ENCODE measurements around the gene AP2S1.

AP2S1 gene

GRCh38 chr19:46821512-46822409 is 28.9 kb downstream of the AP2S1 start:
- Histone ChIP-seq H3K4me3 (ENCODE audit: low read length) (no peak overlapping the region), H3K4me2 (ENCODE audit: low read length) (peak overlapping the region; percentile 55), H3K9me2 (replicated peaks; ENCODE audit: control insufficient read depth, low read length) (no peaks in the 10 kb centered on the region), H3K9me3 (ENCODE audit: control insufficient read depth, insufficient read depth, low read length) (no peaks in the 10 kb centered on the region), H3K36me3 (ENCODE audit: control insufficient read depth, low read length) (no peaks in the 10 kb centered on the region), H3K27ac (ENCODE audit: low read depth, low read length) (peak overlapping the region; percentile 49), H4K20me1 (ENCODE audit: control insufficient read depth, insufficient read depth, low read depth, low read length) (no peaks in the 10 kb centered on the region), H3F3A (ENCODE audit: control insufficient read depth, insufficient read depth) (peaks cover 4% of the 10 kb centered on the region; the same call in 1 of the 2 replicates), H3K4me1 (ENCODE audit: control insufficient read depth, low read length) (peaks cover 46% of the 10 kb centered on the region), H3K27me3 (ENCODE audit: control insufficient read depth, low read length) (no peaks in the 10 kb centered on the region), H3K79me2 (ENCODE audit: control insufficient read depth, low read length) (no peaks in the 10 kb centered on the region)
- no peak for TF ChIP-seq EZH2phosphoT487 (IDR thresholded peaks at IDR 0.05; ENCODE audit: borderline replicate concordance, low read length)

- H3K4me2 ChIP-seq (ENCODE audit: low read length): no peak overlapping the region
- no peaks in the 10 kb centered on the region for H3K9me3 ChIP-seq (ENCODE audit: control insufficient read depth, insufficient read depth, low read length)
- no peak overlapping the region for H3K4me3 ChIP-seq (ENCODE audit: low read length)
- H4K20me1 ChIP-seq (ENCODE audit: control insufficient read depth, insufficient read depth, low read depth, low read length): no peaks in the 10 kb centered on the region
- H3K9me2 ChIP-seq (replicated peaks; ENCODE audit: control insufficient read depth, low read length): no peaks in the 10 kb centered on the region
- peaks cover 21% of the 10 kb centered on the region for H3K4me1 ChIP-seq (ENCODE audit: control insufficient read depth, low read length)
- H3K36me3 ChIP-seq (ENCODE audit: control insufficient read depth, low read length): no peaks in the 10 kb centered on the region
- peaks cover 4% of the 10 kb centered on the region; the same call in 1 of the 2 replicates for H3F3A ChIP-seq (ENCODE audit: control insufficient read depth, insufficient read depth)
- 0 out of 2 replicates have a peak, but pooled peaks cover 1% of the 10 kb centered on the region for H3K27me3 ChIP-seq (ENCODE audit: control insufficient read depth, low read length)
- no peaks in the 10 kb centered on the region for H3K79me2 ChIP-seq (ENCODE audit: control insufficient read depth, low read length)
- TF ChIP-seq EZH2phosphoT487 (IDR thresholded peaks at IDR 0.05; ENCODE audit: borderline replicate concordance, low read length) (no peak), CTCF (IDR thresholded peaks at IDR 0.05; ENCODE audit: low read depth, low read length, poor library complexity, severe bottlenecking) (no peak)
- no peak overlapping the region for H3K27ac ChIP-seq (ENCODE audit: low read depth, low read length)
These were observed 31.8 kb downstream of the AP2S1 start for GRCh38 chr19:46818812-46819211.

GRCh38 chr19:46815833-46816627 is 34.6 kb downstream of the AP2S1 start:
- Histone ChIP-seq H4K20me1 (ENCODE audit: control insufficient read depth, insufficient read depth, low read depth, low read length) (no peaks in the 10 kb centered on the region), H3F3A (ENCODE audit: control insufficient read depth, insufficient read depth) (peaks cover 4% of the 10 kb centered on the region; the same call in 1 of the 2 replicates), H3K27me3 (ENCODE audit: control insufficient read depth, low read length) (0 out of 2 replicates have a peak, but pooled peaks cover 5% of the 10 kb centered on the region), H3K4me3 (ENCODE audit: low read length) (no peak overlapping the region), H3K4me1 (ENCODE audit: control insufficient read depth, low read length) (peaks cover 5% of the 10 kb centered on the region), H3K79me2 (ENCODE audit: control insufficient read depth, low read length) (no peaks in the 10 kb centered on the region), H3K9me3 (ENCODE audit: control insufficient read depth, insufficient read depth, low read length) (no peaks in the 10 kb centered on the region), H3K36me3 (ENCODE audit: control insufficient read depth, low read length) (no peaks in the 10 kb centered on the region), H3K27ac (ENCODE audit: low read depth, low read length) (no peak overlapping the region), H3K9me2 (replicated peaks; ENCODE audit: control insufficient read depth, low read length) (no peaks in the 10 kb centered on the region), H3K4me2 (ENCODE audit: low read length) (no peak overlapping the region)
- TF ChIP-seq EZH2phosphoT487 (IDR thresholded peaks at IDR 0.05; ENCODE audit: borderline replicate concordance, low read length) (no peak), CTCF (IDR thresholded peaks at IDR 0.05; ENCODE audit: low read depth, low read length, poor library complexity, severe bottlenecking) (no peak)

Measured in DOHH2 (cell line).